ENCODE results near the gene PRKAR2B.

The PRKAR2B gene

GRCh38 chr7:107158028-107158427 is 113.5 kb downstream of the PRKAR2B start:
- H3K4me3 ChIP-seq (ENCODE audit: severe bottlenecking), result no peak overlapping the region
- ATAC-seq (ENCODE audit: low read depth) (no peak), DNase-seq (ENCODE audit: low spot score) (no peak)
- no peak overlapping the region for H3K27ac ChIP-seq (ENCODE audit: poor library complexity, severe bottlenecking)
- H3K4me1 ChIP-seq (ENCODE audit: insufficient read depth, poor library complexity, severe bottlenecking), result no peaks in the 10 kb centered on the region
- no peak for TF ChIP-seq CTCF (IDR thresholded peaks at IDR 0.05; ENCODE audit: poor library complexity, severe bottlenecking)
- H3K27me3 ChIP-seq (ENCODE audit: insufficient read depth, poor library complexity, severe bottlenecking), result no peaks in the 10 kb centered on the region
- no peaks in the 10 kb centered on the region for H3K9me3 ChIP-seq (ENCODE audit: severe bottlenecking)
- H3K36me3 ChIP-seq (ENCODE audit: low read depth), result no peaks in the 10 kb centered on the region

DNA sequence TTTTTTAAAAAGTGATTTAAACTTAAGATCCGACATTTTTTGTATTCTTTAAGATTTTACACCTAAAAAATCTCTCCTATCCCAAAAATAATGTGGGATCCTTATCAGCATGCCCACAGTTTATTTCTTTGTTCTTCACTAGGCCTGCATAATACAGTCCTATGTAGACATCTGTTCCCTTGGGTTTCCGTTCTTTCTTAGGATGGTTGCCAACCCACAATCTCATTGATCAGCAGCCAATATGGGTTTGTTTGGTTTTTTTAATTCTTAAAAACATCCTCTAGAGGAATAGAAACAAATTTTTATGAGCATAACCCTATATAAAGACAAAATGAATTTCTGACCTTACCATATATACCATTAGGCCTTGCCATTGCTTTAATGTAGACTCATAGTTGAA is 115.9 kb downstream of the PRKAR2B start:
- TF ChIP-seq CTCF (IDR thresholded peaks at IDR 0.05; ENCODE audit: poor library complexity, severe bottlenecking), result no peak
- H3K27me3 ChIP-seq (ENCODE audit: insufficient read depth, poor library complexity, severe bottlenecking), result no peaks in the 10 kb centered on the region
- no peak for ATAC-seq (ENCODE audit: low read depth)
- no peaks in the 10 kb centered on the region for H3K4me1 ChIP-seq (ENCODE audit: insufficient read depth, poor library complexity, severe bottlenecking)
- DNase-seq (ENCODE audit: low spot score), result no peak
- H3K36me3 ChIP-seq (ENCODE audit: low read depth), result no peaks in the 10 kb centered on the region
- H3K27ac ChIP-seq (ENCODE audit: poor library complexity, severe bottlenecking), result no peak overlapping the region
- H3K4me3 ChIP-seq (ENCODE audit: severe bottlenecking), result no peak overlapping the region
- no peaks in the 10 kb centered on the region for H3K9me3 ChIP-seq (ENCODE audit: severe bottlenecking)

DNA sequence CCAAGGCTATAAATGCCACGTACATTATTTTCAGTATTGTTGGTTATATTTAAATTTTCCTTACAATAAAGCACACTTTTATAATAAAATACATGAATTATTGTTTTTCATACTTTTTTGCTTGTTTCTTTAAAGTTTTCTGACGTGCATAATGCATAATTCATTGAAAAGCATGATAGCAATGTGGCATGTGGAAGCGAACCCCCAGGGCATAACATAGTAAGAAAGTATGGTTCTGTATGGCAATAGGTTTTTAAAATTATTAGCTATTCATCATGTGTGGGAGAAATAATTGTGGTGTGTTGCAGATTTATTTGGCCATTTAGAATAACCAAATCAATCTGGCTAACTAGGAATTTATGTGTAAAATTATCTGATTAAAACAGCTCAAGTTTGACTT is 116.9 kb downstream of the PRKAR2B start:
- Histone ChIP-seq H3K27ac (ENCODE audit: poor library complexity, severe bottlenecking) (no peak overlapping the region), H3K9me3 (ENCODE audit: severe bottlenecking) (no peaks in the 10 kb centered on the region), H3K4me3 (ENCODE audit: severe bottlenecking) (no peak overlapping the region), H3K4me1 (ENCODE audit: insufficient read depth, poor library complexity, severe bottlenecking) (peaks cover 1% of the 10 kb centered on the region), H3K36me3 (ENCODE audit: low read depth) (no peaks in the 10 kb centered on the region), H3K27me3 (ENCODE audit: insufficient read depth, poor library complexity, severe bottlenecking) (no peaks in the 10 kb centered on the region)
- no peak for TF ChIP-seq CTCF (IDR thresholded peaks at IDR 0.05; ENCODE audit: poor library complexity, severe bottlenecking)
- ATAC-seq (ENCODE audit: low read depth), result no peak
- no peak for DNase-seq (ENCODE audit: low spot score)

GRCh38 chr7:107162475-107162874 is 118.0 kb downstream of the PRKAR2B start:
- Histone ChIP-seq H3K36me3 (ENCODE audit: low read depth) (no peaks in the 10 kb centered on the region), H3K4me1 (ENCODE audit: insufficient read depth, poor library complexity, severe bottlenecking) (peaks cover 5% of the 10 kb centered on the region), H3K27ac (ENCODE audit: poor library complexity, severe bottlenecking) (no peak overlapping the region), H3K9me3 (ENCODE audit: severe bottlenecking) (no peaks in the 10 kb centered on the region), H3K27me3 (ENCODE audit: insufficient read depth, poor library complexity, severe bottlenecking) (no peaks in the 10 kb centered on the region), H3K4me3 (ENCODE audit: severe bottlenecking) (no peak overlapping the region)
- no peak for TF ChIP-seq CTCF (IDR thresholded peaks at IDR 0.05; ENCODE audit: poor library complexity, severe bottlenecking)
- DNase-seq (ENCODE audit: low spot score), result no peak
- ATAC-seq (ENCODE audit: low read depth), result no peak

DNA sequence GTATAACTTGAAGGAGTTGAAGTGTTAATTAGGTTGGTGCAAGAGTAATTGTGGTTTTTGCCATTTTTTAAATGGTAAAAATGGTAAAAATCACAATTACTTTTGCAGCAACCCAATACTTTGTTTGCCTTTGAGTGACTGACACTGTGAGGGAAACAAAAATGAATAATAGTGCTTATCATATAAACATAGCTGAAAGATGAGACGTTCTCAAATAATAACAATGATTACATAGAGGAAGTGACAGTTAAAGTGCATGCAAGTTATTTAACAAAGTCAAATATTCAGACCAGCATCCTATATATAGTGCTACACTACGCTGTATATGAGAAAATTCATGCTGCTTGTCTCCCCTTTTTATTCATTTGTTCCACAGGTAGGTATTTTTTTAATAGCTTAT is 119.6 kb downstream of the PRKAR2B start:
- Histone ChIP-seq H3K4me3 (ENCODE audit: severe bottlenecking) (no peak overlapping the region), H3K9me3 (ENCODE audit: severe bottlenecking) (no peaks in the 10 kb centered on the region), H3K27ac (ENCODE audit: poor library complexity, severe bottlenecking) (no peak overlapping the region), H3K4me1 (ENCODE audit: insufficient read depth, poor library complexity, severe bottlenecking) (peaks cover 5% of the 10 kb centered on the region), H3K36me3 (ENCODE audit: low read depth) (no peaks in the 10 kb centered on the region), H3K27me3 (ENCODE audit: insufficient read depth, poor library complexity, severe bottlenecking) (no peaks in the 10 kb centered on the region)
- ATAC-seq (ENCODE audit: low read depth), result no peak
- TF ChIP-seq CTCF (IDR thresholded peaks at IDR 0.05; ENCODE audit: poor library complexity, severe bottlenecking), result no peak
- DNase-seq (ENCODE audit: low spot score), result no peak

Measured in RWPE2 (cell line).